A549 (cell line): ENCODE measurements around the gene MGMT. TPM values are rescaled to one million over a fixed set of nuclear protein-coding genes. Genes with fewer than 3 reads are reported as not detected.

Experiments used
- ATAC-seq, 2 experiments: fragments of 200-7000 bp in 1 of 2; fragments of >200 bp in 1 of 2; cut with Nextera tagmentation in 1 of 2; cut with Tn5 transposase in 1 of 2; 3 replicates each; pipeline versions ENCODE4 v1.8.0 to v1.9.1; 2018 to 2020; ENCODE audit warnings: mild to moderate bottlenecking in 1 of 2, moderate library complexity in 1 of 2
- CTCF ChIA-PET: fragments of 300-600 bp; sonication (Branson Sonifier 250); formaldehyde crosslinking; extraction: SDS; loops from one replicate; lab custom pipeline; 2021; ENCODE audit warnings: antibody characterized with exemption, inconsistent platforms; lab: Yijun Ruan, JAX
- POLR2A ChIA-PET: fragments of 350-600 bp; formaldehyde crosslinking; extraction: SDS; loops from one replicate; lab custom pipeline; 2021; ENCODE audit warnings: antibody characterized with exemption, inconsistent platforms; lab: Yijun Ruan, JAX
- DNase-seq, 2 experiments: peaks; one replicate each; pipeline versions ENCODE4 v3.0.0 to v3.0.0-alpha.2; 2011 to 2016; ENCODE audit warnings: low read depth in 1 of 2, low spot score in 1 of 2
- FAIRE-seq: peaks from 2 replicates; lab custom pipeline; 2011; peaks lifted over from hg19 to GRCh38; lab: Jason Lieb, UNC
- H3K27ac ChIP-seq, 2 experiments: fragments of >200 bp; sonication (Bioruptor Twin); formaldehyde crosslinking; 3 replicates each; pipeline ENCODE4 v1.5.1; 2016 to 2017
- H3K4me1 ChIP-seq: fragments of >200 bp; sonication (Bioruptor Twin); formaldehyde crosslinking; 3 replicates; pipeline ENCODE4 v1.6.1; 2016
- H3K4me2 ChIP-seq: fragments of >200 bp; sonication (Bioruptor Twin); formaldehyde crosslinking; 3 replicates; pipeline ENCODE4 v1.6.1; 2016
- H3K4me3 ChIP-seq: fragments of >200 bp; sonication (Bioruptor Twin); formaldehyde crosslinking; 3 replicates; pipeline ENCODE4 v1.5.1; 2016
- H3K9me3 ChIP-seq: fragments of >200 bp; sonication (Bioruptor Twin); formaldehyde crosslinking; 3 replicates; pipeline ENCODE4 v1.6.1; 2016
- BHLHE40 ChIP-seq: IDR thresholded peaks from 2 replicates; pipeline ENCODE4 v1.6.1; 2012; ENCODE audit warnings: low read depth, low read length, inconsistent platforms
- CEBPB ChIP-seq, 2 experiments: fragments of >200 bp in 1 of 2; sonication (Bioruptor Twin) in 1 of 2; formaldehyde crosslinking in 1 of 2; IDR thresholded peaks; 2 replicates each; pipeline ENCODE4 v1.6.1; 2012 to 2016
- CHD4 ChIP-seq: fragments of 200-600 bp; sonication (generic); IDR thresholded peaks from 2 replicates; pipeline ENCODE4 v1.6.1; 2016; ENCODE audit warnings: antibody characterized with exemption, mild to moderate bottlenecking, borderline replicate concordance
- EHF ChIP-seq: fragments of 250-450 bp; sonication (Bioruptor Pico); IDR thresholded peaks from 2 replicates; pipeline ENCODE4 v1.5.0; 2020; ENCODE audit warnings: mild to moderate bottlenecking
- EP300 ChIP-seq, 2 experiments: fragments of >200 bp; sonication (Bioruptor Twin); formaldehyde crosslinking; IDR thresholded peaks; 2 replicates in 1 of 2; 3 replicates in 1 of 2; pipeline ENCODE4 v1.6.1; 2016 to 2017
- ESRRA ChIP-seq: fragments of 150-350 bp; IDR thresholded peaks from 2 replicates; pipeline ENCODE4 v1.6.1; 2014; ENCODE audit warnings: mild to moderate bottlenecking, low read length, borderline replicate concordance
- FOSL2 ChIP-seq, 2 experiments: fragments of 450-650 bp in 1 of 2; fragments of >200 bp in 1 of 2; sonication (Bioruptor Twin) in 1 of 2; formaldehyde crosslinking; IDR thresholded peaks; 2 replicates each; pipeline versions ENCODE4 v1.5.0 to v1.6.1; 2016 to 2020; ENCODE audit warnings: mild to moderate bottlenecking in 1 of 2, moderate library complexity in 1 of 2
- HEYL ChIP-seq: fragments of 250-450 bp; sonication (Bioruptor Pico); IDR thresholded peaks from 2 replicates; pipeline ENCODE4 v1.8.0; 2021; ENCODE audit warnings: mild to moderate bottlenecking, moderate library complexity
- HOXB5 ChIP-seq: fragments of 250-450 bp; sonication (Bioruptor Pico); IDR thresholded peaks from 2 replicates; pipeline ENCODE4 v1.5.0; 2020; ENCODE audit warnings: mild to moderate bottlenecking, moderate library complexity
- KDM1A ChIP-seq: fragments of 200-600 bp; sonication (generic); IDR thresholded peaks from 2 replicates; pipeline ENCODE4 v1.6.1; 2016; ENCODE audit warnings: low read depth, mild to moderate bottlenecking
- MYC ChIP-seq: IDR thresholded peaks from 2 replicates; pipeline ENCODE4 v1.6.1; 2012; ENCODE audit warnings: mild to moderate bottlenecking, inconsistent platforms, low read length, improper control_type of control experiment, borderline replicate concordance
- NPAS2 ChIP-seq: fragments of 250-450 bp; sonication (Bioruptor Pico); IDR thresholded peaks from 2 replicates; pipeline ENCODE4 v1.8.0; 2022; ENCODE audit warnings: mild to moderate bottlenecking, moderate library complexity, borderline replicate concordance
- PHF8 ChIP-seq: fragments of 200-600 bp; sonication (generic); IDR thresholded peaks from 2 replicates; pipeline ENCODE4 v1.6.1; 2016; ENCODE audit warnings: low read depth, mild to moderate bottlenecking, antibody characterized with exemption, moderate library complexity, borderline replicate concordance
- POLR2A ChIP-seq: IDR thresholded peaks from 2 replicates; pipeline ENCODE4 v1.6.1; 2012; ENCODE audit warnings: mild to moderate bottlenecking, low read length
- POLR2AphosphoS2 ChIP-seq: conservative IDR thresholded peaks from 2 replicates; pipeline ENCODE4 v1.6.1; 2012; ENCODE audit warnings: low read length, improper control_type of control experiment, inconsistent platforms
- RAD21 ChIP-seq, 2 experiments: fragments of >200 bp in 1 of 2; sonication (Bioruptor Twin) in 1 of 2; formaldehyde crosslinking in 1 of 2; IDR thresholded peaks in 1 of 2; conservative IDR thresholded peaks in 1 of 2; 2 replicates in 1 of 2; 3 replicates in 1 of 2; pipeline ENCODE4 v1.6.1; 2012 to 2018; ENCODE audit warnings: inconsistent platforms in 1 of 2
- RARB ChIP-seq: fragments of 250-450 bp; sonication (Bioruptor Pico); IDR thresholded peaks from 2 replicates; pipeline ENCODE4 v1.8.0; 2021; ENCODE audit warnings: mild to moderate bottlenecking, moderate library complexity
- RCOR1 ChIP-seq: fragments of 150-350 bp; IDR thresholded peaks from 2 replicates; pipeline ENCODE4 v1.6.1; 2014; ENCODE audit warnings: antibody characterized with exemption, low read length, low read depth
- RFX5 ChIP-seq: fragments of 450-650 bp; IDR thresholded peaks from 2 replicates; pipeline ENCODE4 v1.7.1; 2014; ENCODE audit warnings: antibody characterized with exemption, mild to moderate bottlenecking, moderate library complexity
- TFCP2L1 ChIP-seq: fragments of 250-450 bp; sonication (Bioruptor Pico); IDR thresholded peaks from 2 replicates; pipeline ENCODE4 v1.5.0; 2021; ENCODE audit warnings: mild to moderate bottlenecking
- TP53 ChIP-seq: fragments of 250-450 bp; sonication (Bioruptor Pico); IDR thresholded peaks from 2 replicates; pipeline ENCODE4 v1.5.0; 2021; ENCODE audit warnings: mild to moderate bottlenecking, moderate library complexity
- USF2 ChIP-seq: fragments of 450-650 bp; IDR thresholded peaks from 2 replicates; pipeline ENCODE4 v1.6.1; 2014; ENCODE audit warnings: antibody characterized with exemption
- ZC3H11A ChIP-seq: fragments of 450-650 bp; IDR thresholded peaks from 2 replicates; pipeline ENCODE4 v1.6.1; 2014; ENCODE audit warnings: antibody characterized with exemption, mild to moderate bottlenecking
- ZFP36 ChIP-seq: fragments of 450-650 bp; IDR thresholded peaks from 2 replicates; pipeline ENCODE4 v1.6.1; 2014; ENCODE audit warnings: borderline replicate concordance; ENCODE audit not compliant: partially characterized antibody
- ZNF302 ChIP-seq: fragments of 250-450 bp; sonication (Bioruptor Pico); IDR thresholded peaks from 2 replicates; pipeline ENCODE4 v1.9.0; 2021; ENCODE audit warnings: inconsistent platforms, mild to moderate bottlenecking, moderate library complexity
- WGBS: methylation state at CpG from one replicate; pipeline ENCODE4 v1.1.6; 2017; ENCODE audit errors: missing lambda C conversion rate; 5-methylcytosine and 5-hydroxymethylcytosine counted together
- polyA plus RNA-seq, 4 experiments: library from polyadenylated mRNA; depleted of rRNA in 3 of 4; stranded (reverse); fragments of >200 nt; fragmentation: RNase III in 1 of 4; extraction: RNeasy Plus Mini Kit Qiagen cat#74134 plus additional on column Dnase treatment in 1 of 4; gene quantifications; 2 replicates in 3 of 4; 3 replicates in 1 of 4; pipeline ENCODE4 v1.2.3, GENCODE V29; 2011 to 2017
- TF ChIP-seq, protein P1 (sequence below): IDR thresholded peaks from 2 replicates; pipeline ENCODE4 v1.6.1; 2012; ENCODE audit warnings: low read depth, borderline replicate concordance
- TF ChIP-seq, protein P2 (sequence below): fragments of 200-600 bp; sonication (generic); IDR thresholded peaks from 2 replicates; pipeline ENCODE4 v1.6.1; 2016; ENCODE audit warnings: antibody characterized with exemption, mild to moderate bottlenecking, moderate library complexity

The MGMT gene
- polyA plus RNA-seq, 2 of the 4 experiments (the other 2 are of a cell fraction): 4.9 to 5.2 TPM

GRCh38 chr10:129517680-129518057 lies 50.6 kb downstream of the MGMT start (continued):
- TF ChIP-seq USF2: no peak
- TF ChIP-seq RAD21 (conservative IDR thresholded peaks at IDR 0.05 in 1 of 2, IDR thresholded peaks at IDR 0.05 in 1 of 2): no peak

DNA sequence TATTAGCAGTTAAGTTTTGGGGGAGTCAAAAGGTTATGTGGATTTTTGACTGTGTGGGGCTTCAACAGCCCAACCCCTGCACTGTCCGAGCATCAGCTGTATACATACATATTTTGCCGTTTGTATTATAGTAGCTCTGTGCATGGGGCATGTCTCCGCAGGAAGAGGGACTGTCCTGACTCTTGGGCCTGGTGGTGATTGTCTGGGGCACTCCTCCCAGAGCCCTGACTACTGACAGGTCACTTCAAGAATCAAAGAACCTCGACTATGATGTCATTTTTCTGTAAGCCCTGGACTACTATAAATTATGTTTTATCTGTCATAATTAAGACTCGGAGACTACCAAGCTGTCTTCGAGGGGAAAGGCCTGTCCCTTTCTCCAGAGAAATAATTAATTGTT lies 51.8 kb downstream of the MGMT start:
- no peak for FAIRE-seq

DNA sequence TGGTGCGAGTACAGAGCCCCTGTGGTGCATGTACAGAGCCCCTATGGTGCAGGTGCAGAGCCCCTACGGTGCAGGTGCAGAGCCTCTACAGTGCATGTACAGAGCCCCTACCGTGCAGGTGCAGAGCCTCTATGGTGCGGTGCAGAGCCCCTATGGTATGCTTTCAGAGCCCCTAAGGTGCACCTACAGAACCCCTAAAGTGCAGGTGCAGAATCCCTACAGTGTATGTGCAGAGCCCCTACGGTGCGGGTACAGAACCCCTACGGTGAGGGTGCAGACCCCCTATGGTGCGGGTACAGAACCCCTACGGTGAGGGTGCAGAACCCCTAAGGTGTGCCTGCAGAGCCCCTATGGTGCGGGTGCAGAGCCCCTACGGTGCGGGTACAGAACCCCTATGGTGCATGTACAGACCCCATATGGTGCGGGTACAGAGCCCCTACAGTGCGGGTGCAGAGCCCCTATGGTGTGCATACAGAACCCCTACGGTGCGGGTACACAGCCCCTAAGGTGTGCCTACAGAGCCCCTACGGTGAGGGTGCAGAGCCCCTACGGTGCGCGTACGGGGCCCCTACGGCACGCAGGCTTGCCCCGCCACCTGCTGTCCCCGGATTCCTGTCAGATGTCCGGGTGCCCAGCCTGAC lies 53.5 kb downstream of the MGMT start:
- DNase-seq: no peak
- 83% methylated on average over 6 of the region's 26 CpGs for WGBS

More for the DNA sequence above, 51.8 kb downstream of the MGMT start:
- Histone ChIP-seq H3K4me3 (no peak overlapping the region), H3K4me2 (no peak overlapping the region), H3K9me3 (no peaks in the 10 kb centered on the region; the same call in 2 of the 3 replicates)
- ATAC-seq: no peak
- ChIA-PET CTCF (no interaction called here), POLR2A (no interaction called here)
- WGBS: 30% methylated on average over 6 of the region's 6 CpGs
- TF ChIP-seq ZNF302: no peak
- TF ChIP-seq MYC: no peak
- no peak for TF ChIP-seq HEYL
- TF ChIP-seq HOXB5 (CRISPR knock-in tag): no peak
- no peak for TF ChIP-seq RAD21 (conservative IDR thresholded peaks at IDR 0.05 in 1 of 2, IDR thresholded peaks at IDR 0.05 in 1 of 2)
- TF ChIP-seq ZC3H11A: no peak
- no peak for TF ChIP-seq CHD4
- TF ChIP-seq NPAS2 (CRISPR knock-in tag): no peak
- TF ChIP-seq EHF (CRISPR knock-in tag): no peak
- no peak for TF ChIP-seq TFCP2L1 (CRISPR knock-in tag)
- TF ChIP-seq BHLHE40: no peak
- TF ChIP-seq, all 56 proteins: peak for 0
- DNase-seq: no peak
- Histone ChIP-seq H3K27ac (no peak overlapping the region), H3K4me1 (no peaks in the 10 kb centered on the region)

More for the DNA sequence above, 53.5 kb downstream of the MGMT start:
- no peak for ATAC-seq
- POLR2A ChIA-PET: no interaction called here
- no peaks in the 10 kb centered on the region for H3K4me1 ChIP-seq
- no peak for TF ChIP-seq ESRRA
- TF ChIP-seq, protein P1, sequence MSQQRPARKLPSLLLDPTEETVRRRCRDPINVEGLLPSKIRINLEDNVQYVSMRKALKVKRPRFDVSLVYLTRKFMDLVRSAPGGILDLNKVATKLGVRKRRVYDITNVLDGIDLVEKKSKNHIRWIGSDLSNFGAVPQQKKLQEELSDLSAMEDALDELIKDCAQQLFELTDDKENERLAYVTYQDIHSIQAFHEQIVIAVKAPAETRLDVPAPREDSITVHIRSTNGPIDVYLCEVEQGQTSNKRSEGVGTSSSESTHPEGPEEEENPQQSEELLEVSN: no peak
- no peak for TF ChIP-seq EHF (CRISPR knock-in tag)
- TF ChIP-seq RCOR1: no peak
- no peak for TF ChIP-seq CHD4
- TF ChIP-seq RFX5: no peak
- no peak for TF ChIP-seq RARB
- TF ChIP-seq, protein P2, sequence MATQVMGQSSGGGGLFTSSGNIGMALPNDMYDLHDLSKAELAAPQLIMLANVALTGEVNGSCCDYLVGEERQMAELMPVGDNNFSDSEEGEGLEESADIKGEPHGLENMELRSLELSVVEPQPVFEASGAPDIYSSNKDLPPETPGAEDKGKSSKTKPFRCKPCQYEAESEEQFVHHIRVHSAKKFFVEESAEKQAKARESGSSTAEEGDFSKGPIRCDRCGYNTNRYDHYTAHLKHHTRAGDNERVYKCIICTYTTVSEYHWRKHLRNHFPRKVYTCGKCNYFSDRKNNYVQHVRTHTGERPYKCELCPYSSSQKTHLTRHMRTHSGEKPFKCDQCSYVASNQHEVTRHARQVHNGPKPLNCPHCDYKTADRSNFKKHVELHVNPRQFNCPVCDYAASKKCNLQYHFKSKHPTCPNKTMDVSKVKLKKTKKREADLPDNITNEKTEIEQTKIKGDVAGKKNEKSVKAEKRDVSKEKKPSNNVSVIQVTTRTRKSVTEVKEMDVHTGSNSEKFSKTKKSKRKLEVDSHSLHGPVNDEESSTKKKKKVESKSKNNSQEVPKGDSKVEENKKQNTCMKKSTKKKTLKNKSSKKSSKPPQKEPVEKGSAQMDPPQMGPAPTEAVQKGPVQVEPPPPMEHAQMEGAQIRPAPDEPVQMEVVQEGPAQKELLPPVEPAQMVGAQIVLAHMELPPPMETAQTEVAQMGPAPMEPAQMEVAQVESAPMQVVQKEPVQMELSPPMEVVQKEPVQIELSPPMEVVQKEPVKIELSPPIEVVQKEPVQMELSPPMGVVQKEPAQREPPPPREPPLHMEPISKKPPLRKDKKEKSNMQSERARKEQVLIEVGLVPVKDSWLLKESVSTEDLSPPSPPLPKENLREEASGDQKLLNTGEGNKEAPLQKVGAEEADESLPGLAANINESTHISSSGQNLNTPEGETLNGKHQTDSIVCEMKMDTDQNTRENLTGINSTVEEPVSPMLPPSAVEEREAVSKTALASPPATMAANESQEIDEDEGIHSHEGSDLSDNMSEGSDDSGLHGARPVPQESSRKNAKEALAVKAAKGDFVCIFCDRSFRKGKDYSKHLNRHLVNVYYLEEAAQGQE: no peak
- no peak for TF ChIP-seq ZFP36
- TF ChIP-seq CEBPB (IDR thresholded peaks at IDR 0.05): no peak
- no peak for TF ChIP-seq FOSL2 (IDR thresholded peaks at IDR 0.05)
- no peak for TF ChIP-seq FOSL2 (CRISPR knock-in tag; IDR thresholded peaks at IDR 0.05)
- no peak for TF ChIP-seq EP300 (IDR thresholded peaks at IDR 0.05)
- TF ChIP-seq POLR2AphosphoS2: no peak
- no peak for TF ChIP-seq TP53 (CRISPR knock-in tag)
- no peak for TF ChIP-seq KDM1A
- TF ChIP-seq POLR2A: no peak
- no peak for TF ChIP-seq PHF8
- no peak overlapping the region for H3K27ac ChIP-seq
- H3K4me2 ChIP-seq: no peak overlapping the region
- CTCF ChIA-PET: no interaction called here
- no peaks in the 10 kb centered on the region; the same call in 2 of the 3 replicates for H3K9me3 ChIP-seq
- no peak overlapping the region for H3K4me3 ChIP-seq
- FAIRE-seq: no peak
